GM18505 (cell line): ENCODE data around the gene CYP2U1.
A peak's percentile ranks its signal among the peaks of the same experiment; 100 is the strongest.

ENCODE experiments used
- ATAC-seq: cut with Tn5 transposase; IDR thresholded peaks from one replicate; pipeline ENCODE4 v1.9.1; 2021; ENCODE audit not compliant: unreplicated experiment
- POLR2A ChIP-seq: IDR thresholded peaks from 4 replicates; pipeline ENCODE4 v1.6.1; 2011; ENCODE audit warnings: borderline replicate concordance; ENCODE audit not compliant: insufficient read depth, insufficient read length; ENCODE audit errors: extremely low read depth

The CYP2U1 gene

GRCh38 chr4:107930821-107931774 lies at the start of gene CYP2U1:
CYP2U1 (plus strand) TSS chr4:107931549; CDS start chr4:107931644, 95 bp downstream.
- ATAC-seq = peak; percentile 98
- peak; percentile 22 for TF ChIP-seq POLR2A

- ATAC-seq = no peak
- TF ChIP-seq POLR2A = no peak
These were observed 45.5 kb upstream of the CYP2U1 start for GRCh38 chr4:107885865-107886264.

GRCh38 chr4:107888237-107888636 lies 43.1 kb upstream of the CYP2U1 start:
- no peak for ATAC-seq
- no peak for TF ChIP-seq POLR2A

- ATAC-seq = no peak
- no peak for TF ChIP-seq POLR2A
These were observed 40.6 kb upstream of the CYP2U1 start for GRCh38 chr4:107890779-107891178.

GRCh38 chr4:107891299-107891698 lies 40.0 kb upstream of the CYP2U1 start:
- ATAC-seq = no peak
- TF ChIP-seq POLR2A = no peak

GRCh38 chr4:107893171-107894137 lies 37.9 kb upstream of the CYP2U1 start:
- no peak for ATAC-seq
- no peak for TF ChIP-seq POLR2A

- no peak for TF ChIP-seq POLR2A
- no peak for ATAC-seq
These were observed 37.2 kb upstream of the CYP2U1 start for GRCh38 chr4:107894138-107894603.

GRCh38 chr4:107896158-107896645 lies 35.1 kb upstream of the CYP2U1 start:
- ATAC-seq = no peak
- TF ChIP-seq POLR2A = no peak

- ATAC-seq = no peak
- no peak for TF ChIP-seq POLR2A
These were observed 34.7 kb upstream of the CYP2U1 start for GRCh38 chr4:107896646-107897045.

- no peak for ATAC-seq
These were observed 33.5 kb upstream of the CYP2U1 start for GRCh38 chr4:107897823-107898222.

GRCh38 chr4:107900067-107900466 lies 31.3 kb upstream of the CYP2U1 start:
- no peak for TF ChIP-seq POLR2A
- no peak for ATAC-seq

More at GRCh38 chr4:107897823-107898222, 33.5 kb upstream of the CYP2U1 start:
- no peak for TF ChIP-seq POLR2A

GRCh38 chr4:107900508-107900907 lies 30.8 kb upstream of the CYP2U1 start:
- no peak for TF ChIP-seq POLR2A
- ATAC-seq = no peak
